ENCODE results near the gene PRKAR1B.

DNA sequence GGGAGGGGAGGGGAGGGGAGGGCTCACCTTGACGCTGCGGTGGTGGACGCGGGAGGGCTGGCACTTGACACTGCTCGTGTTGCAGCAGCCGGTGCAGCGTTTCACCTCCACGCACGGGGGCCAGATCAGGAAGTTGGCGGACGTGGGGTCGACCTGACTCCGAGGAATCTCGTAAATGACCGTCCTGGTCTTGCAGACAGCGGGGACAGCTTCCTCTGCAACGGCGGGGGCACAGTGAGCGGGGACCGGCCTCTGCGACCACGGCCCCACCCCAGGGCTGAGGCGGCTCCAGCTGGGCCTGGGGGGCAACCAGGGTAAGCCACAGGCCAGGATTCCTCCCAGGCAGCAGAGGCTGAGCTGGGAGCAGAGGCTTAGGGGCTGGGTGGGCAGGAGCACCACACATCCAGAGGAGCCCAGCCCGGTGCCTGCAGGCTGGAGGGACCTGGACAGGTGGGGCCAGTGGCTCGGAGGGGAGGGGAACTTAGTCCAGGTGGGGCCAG, 216.2 kb downstream of the PRKAR1B start:
- TF ChIP-seq, protein P1, sequence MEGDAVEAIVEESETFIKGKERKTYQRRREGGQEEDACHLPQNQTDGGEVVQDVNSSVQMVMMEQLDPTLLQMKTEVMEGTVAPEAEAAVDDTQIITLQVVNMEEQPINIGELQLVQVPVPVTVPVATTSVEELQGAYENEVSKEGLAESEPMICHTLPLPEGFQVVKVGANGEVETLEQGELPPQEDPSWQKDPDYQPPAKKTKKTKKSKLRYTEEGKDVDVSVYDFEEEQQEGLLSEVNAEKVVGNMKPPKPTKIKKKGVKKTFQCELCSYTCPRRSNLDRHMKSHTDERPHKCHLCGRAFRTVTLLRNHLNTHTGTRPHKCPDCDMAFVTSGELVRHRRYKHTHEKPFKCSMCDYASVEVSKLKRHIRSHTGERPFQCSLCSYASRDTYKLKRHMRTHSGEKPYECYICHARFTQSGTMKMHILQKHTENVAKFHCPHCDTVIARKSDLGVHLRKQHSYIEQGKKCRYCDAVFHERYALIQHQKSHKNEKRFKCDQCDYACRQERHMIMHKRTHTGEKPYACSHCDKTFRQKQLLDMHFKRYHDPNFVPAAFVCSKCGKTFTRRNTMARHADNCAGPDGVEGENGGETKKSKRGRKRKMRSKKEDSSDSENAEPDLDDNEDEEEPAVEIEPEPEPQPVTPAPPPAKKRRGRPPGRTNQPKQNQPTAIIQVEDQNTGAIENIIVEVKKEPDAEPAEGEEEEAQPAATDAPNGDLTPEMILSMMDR (conservative IDR thresholded peaks at IDR 0.05) = no peak
- TF ChIP-seq EZH2 (IDR thresholded peaks at IDR 0.05; ENCODE audit: low read depth) = no peak

Data from PC-9 (cell line).